Mammary epithelial cell (primary cell): Measurements from ENCODE around the gene SLC25A13.

Experiments
- EZH2 ChIP-seq: IDR thresholded peaks from 2 replicates; pipeline ENCODE4 v1.6.1; 2012; ENCODE audit warnings: low read length, inconsistent platforms, borderline replicate concordance
- TF ChIP-seq, protein P1 (sequence below), 2 donors: IDR thresholded peaks in 1 of 2; conservative IDR thresholded peaks in 1 of 2; 2 replicates each; pipeline ENCODE4 v1.5.1; 2011 to 2012; ENCODE audit warnings: inconsistent platforms in 2 of 2, low read length in 2 of 2, mild to moderate bottlenecking in 2 of 2, control low read depth in 1 of 2, low read depth in 1 of 2; ENCODE audit not compliant: insufficient read depth in 1 of 2; ENCODE audit errors: extremely low read depth in 1 of 2

- TF ChIP-seq, protein P1, sequence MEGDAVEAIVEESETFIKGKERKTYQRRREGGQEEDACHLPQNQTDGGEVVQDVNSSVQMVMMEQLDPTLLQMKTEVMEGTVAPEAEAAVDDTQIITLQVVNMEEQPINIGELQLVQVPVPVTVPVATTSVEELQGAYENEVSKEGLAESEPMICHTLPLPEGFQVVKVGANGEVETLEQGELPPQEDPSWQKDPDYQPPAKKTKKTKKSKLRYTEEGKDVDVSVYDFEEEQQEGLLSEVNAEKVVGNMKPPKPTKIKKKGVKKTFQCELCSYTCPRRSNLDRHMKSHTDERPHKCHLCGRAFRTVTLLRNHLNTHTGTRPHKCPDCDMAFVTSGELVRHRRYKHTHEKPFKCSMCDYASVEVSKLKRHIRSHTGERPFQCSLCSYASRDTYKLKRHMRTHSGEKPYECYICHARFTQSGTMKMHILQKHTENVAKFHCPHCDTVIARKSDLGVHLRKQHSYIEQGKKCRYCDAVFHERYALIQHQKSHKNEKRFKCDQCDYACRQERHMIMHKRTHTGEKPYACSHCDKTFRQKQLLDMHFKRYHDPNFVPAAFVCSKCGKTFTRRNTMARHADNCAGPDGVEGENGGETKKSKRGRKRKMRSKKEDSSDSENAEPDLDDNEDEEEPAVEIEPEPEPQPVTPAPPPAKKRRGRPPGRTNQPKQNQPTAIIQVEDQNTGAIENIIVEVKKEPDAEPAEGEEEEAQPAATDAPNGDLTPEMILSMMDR (conservative IDR thresholded peaks at IDR 0.05 in 1 of 2, IDR thresholded peaks at IDR 0.05 in 1 of 2; ENCODE audit: extremely low read depth in 1 of 2, insufficient read depth in 1 of 2, low read depth in 1 of 2, low read length in 2 of 2), result no peak
- no peak for TF ChIP-seq EZH2
Measured at GRCh38 chr7:96308253-96308949, 13.5 kb downstream of the SLC25A13 start.
